BLaER1 treated with 17β-estradiol and CSF1 and Interleukin-3, amounts not matched to agents 10 nM and 100 nM (cell line): ENCODE measurements around the gene PTPRD.

Experiments
- H3K27ac ChIP-seq, 11 experiments: shearing (Covaris generic); formaldehyde crosslinking; 2 replicates each; pipeline ENCODE4 v1.8.1; 2022
- H3K27me3 ChIP-seq, 11 experiments: shearing (Covaris generic); formaldehyde crosslinking; 2 replicates each; pipeline ENCODE4 v1.8.1; 2022
- H3K36me3 ChIP-seq, 11 experiments: shearing (Covaris generic); formaldehyde crosslinking; 2 replicates each; pipeline ENCODE4 v1.8.1; 2022
- H3K4me1 ChIP-seq, 10 experiments: shearing (Covaris generic); formaldehyde crosslinking; 2 replicates each; pipeline ENCODE4 v1.8.1; 2022
- H3K4me2 ChIP-seq, 11 experiments: shearing (Covaris generic); formaldehyde crosslinking; 2 replicates each; pipeline ENCODE4 v1.8.1; 2022
- H3K4me3 ChIP-seq, 10 experiments: shearing (Covaris generic); formaldehyde crosslinking; 2 replicates each; pipeline ENCODE4 v1.8.1; 2022
- H3K9ac ChIP-seq, 11 experiments: shearing (Covaris generic); formaldehyde crosslinking; 2 replicates each; pipeline ENCODE4 v1.8.1; 2022
- H3K9me3 ChIP-seq, 11 experiments: shearing (Covaris generic); formaldehyde crosslinking; replicated peaks in 1 of 11; 2 replicates each; pipeline ENCODE4 v1.8.1; 2022
- H4K20me1 ChIP-seq, 11 experiments: shearing (Covaris generic); formaldehyde crosslinking; 2 replicates each; pipeline ENCODE4 v1.8.1; 2022
- Cebpa-rat ChIP-seq, 11 experiments: shearing (Covaris generic); IDR thresholded peaks; 2 replicates each; pipeline ENCODE4 v1.8.1; 2022

Gene PTPRD

DNA sequence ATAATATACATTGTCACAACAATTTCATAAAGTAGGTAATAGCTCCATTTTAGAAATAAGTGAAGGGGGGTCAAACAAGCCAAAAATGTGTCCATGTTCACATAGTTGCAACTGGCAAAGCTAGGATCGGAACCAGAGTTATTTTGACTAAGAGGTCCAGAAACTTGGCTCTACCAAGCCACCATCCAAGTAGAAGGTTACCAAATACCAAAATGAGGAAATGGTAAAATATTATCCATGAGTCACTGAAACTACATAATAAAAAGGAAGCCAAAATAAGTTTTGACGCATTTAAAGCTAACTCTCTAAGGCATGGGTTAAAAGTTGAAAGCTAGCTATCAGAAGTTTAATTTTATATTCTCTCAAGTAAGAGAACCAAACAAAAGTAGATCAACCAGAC, 1926.3 kb downstream of the PTPRD start:
- Histone ChIP-seq H3K27ac (peak overlapping the region in 1 of 11 experiments; percentile 19; a peak in 1 of 22 replicates), H3K4me2 (peak overlapping the region in 3 of 11 experiments; percentile 3 to 34 (median 20); a peak in 4 of 22 replicates), H3K4me1 (peaks cover 0 to 11% (median 0%) of the 10 kb centered on the region in 10 experiments; a peak in 5 of 20 replicates), H4K20me1 (no peaks in the 10 kb centered on the region), H3K4me3 (no peak overlapping the region), H3K9me3 (peaks cover 17 to 26% (median 22%) of the 10 kb centered on the region in 11 experiments), H3K9ac (no peak overlapping the region), H3K27me3 (no peaks in the 10 kb centered on the region), H3K36me3 (peaks cover 0 to 7% (median 0%) of the 10 kb centered on the region in 11 experiments; a peak in 2 of 22 replicates)
- no peak for TF ChIP-seq Cebpa-rat (IDR thresholded peaks at IDR 0.05)

- Histone ChIP-seq H3K4me3 (no peak overlapping the region), H3K9me3 (peaks cover 17 to 26% (median 22%) of the 10 kb centered on the region in 11 experiments), H3K36me3 (peaks cover 0 to 7% (median 0%) of the 10 kb centered on the region in 11 experiments; a peak in 2 of 22 replicates), H3K27me3 (no peaks in the 10 kb centered on the region), H4K20me1 (no peaks in the 10 kb centered on the region), H3K4me1 (peaks cover 0 to 11% (median 0%) of the 10 kb centered on the region in 10 experiments; a peak in 5 of 20 replicates), H3K9ac (no peak overlapping the region), H3K27ac (no peak overlapping the region), H3K4me2 (no peak overlapping the region)
- no peak for TF ChIP-seq Cebpa-rat (IDR thresholded peaks at IDR 0.05)
Observed at GRCh38 chr9:8685825-8686224, 1927.0 kb downstream of the PTPRD start.

DNA sequence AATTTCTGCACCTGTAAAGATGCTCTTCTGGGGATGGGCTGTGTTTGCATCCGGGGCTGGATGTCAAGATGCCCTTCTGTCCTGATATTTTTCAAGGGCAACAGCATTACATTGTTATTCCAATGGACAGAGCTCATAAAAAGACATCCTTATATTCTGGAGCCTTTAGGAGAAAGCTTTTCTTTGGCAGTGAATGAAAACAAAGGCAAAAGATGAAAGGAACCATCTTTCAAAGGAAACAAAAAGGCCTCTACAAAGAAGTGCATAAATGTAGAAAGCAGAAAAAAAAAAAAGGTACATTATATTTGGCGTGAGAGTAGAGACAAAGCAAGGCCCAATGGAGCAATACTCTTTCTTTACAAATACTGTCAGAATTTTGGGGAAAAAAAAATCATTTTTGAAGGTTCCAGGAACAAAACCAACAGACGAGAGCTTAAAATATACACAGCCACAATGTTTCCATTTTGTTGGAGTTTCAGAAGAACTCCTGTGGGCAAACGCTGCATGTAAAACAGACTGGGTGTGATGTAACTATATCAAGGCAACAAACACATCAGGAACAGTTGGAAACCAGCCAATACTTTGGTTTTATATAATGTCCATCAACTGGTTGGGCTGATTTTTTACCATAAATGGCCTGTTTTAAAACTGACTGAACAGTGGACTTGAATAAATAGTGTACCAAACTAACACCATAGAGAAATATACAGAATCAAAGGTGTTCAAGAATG, 1927.7 kb downstream of the PTPRD start:
- Histone ChIP-seq H3K9ac (no peak overlapping the region), H3K27me3 (no peaks in the 10 kb centered on the region), H3K27ac (no peak overlapping the region), H3K36me3 (peaks cover 0 to 7% (median 0%) of the 10 kb centered on the region in 11 experiments; a peak in 2 of 22 replicates), H3K4me2 (no peak overlapping the region), H3K4me3 (no peak overlapping the region), H4K20me1 (no peaks in the 10 kb centered on the region), H3K4me1 (peaks cover 0 to 11% (median 0%) of the 10 kb centered on the region in 10 experiments; a peak in 5 of 20 replicates), H3K9me3 (peaks cover 17 to 23% (median 20%) of the 10 kb centered on the region in 11 experiments)
- no peak for TF ChIP-seq Cebpa-rat (IDR thresholded peaks at IDR 0.05)

- TF ChIP-seq Cebpa-rat (IDR thresholded peaks at IDR 0.05), result no peak
- Histone ChIP-seq H3K27me3 (no peaks in the 10 kb centered on the region), H3K4me2 (no peak overlapping the region), H3K9ac (no peak overlapping the region), H3K4me1 (peaks cover 0 to 11% (median 0%) of the 10 kb centered on the region in 10 experiments; a peak in 6 of 20 replicates), H3K36me3 (no peaks in the 10 kb centered on the region), H3K9me3 (peaks cover under 1 to 7% (median 6%) of the 10 kb centered on the region in 11 experiments; a peak in 8 of 22 replicates), H4K20me1 (no peaks in the 10 kb centered on the region), H3K27ac (no peak overlapping the region), H3K4me3 (no peak overlapping the region)
Observed at GRCh38 chr9:8683496-8683895, 1929.3 kb downstream of the PTPRD start.

- Histone ChIP-seq H3K9ac (no peak overlapping the region), H4K20me1 (no peaks in the 10 kb centered on the region), H3K27me3 (no peaks in the 10 kb centered on the region), H3K4me1 (no peaks in the 10 kb centered on the region; a peak in 1 of 20 replicates), H3K36me3 (no peaks in the 10 kb centered on the region), H3K4me2 (no peak overlapping the region), H3K9me3 (no peaks in the 10 kb centered on the region), H3K4me3 (no peak overlapping the region), H3K27ac (no peak overlapping the region)
- no peak for TF ChIP-seq Cebpa-rat (IDR thresholded peaks at IDR 0.05)
Observed at GRCh38 chr9:8680658-8681057, 1932.1 kb downstream of the PTPRD start.

DNA sequence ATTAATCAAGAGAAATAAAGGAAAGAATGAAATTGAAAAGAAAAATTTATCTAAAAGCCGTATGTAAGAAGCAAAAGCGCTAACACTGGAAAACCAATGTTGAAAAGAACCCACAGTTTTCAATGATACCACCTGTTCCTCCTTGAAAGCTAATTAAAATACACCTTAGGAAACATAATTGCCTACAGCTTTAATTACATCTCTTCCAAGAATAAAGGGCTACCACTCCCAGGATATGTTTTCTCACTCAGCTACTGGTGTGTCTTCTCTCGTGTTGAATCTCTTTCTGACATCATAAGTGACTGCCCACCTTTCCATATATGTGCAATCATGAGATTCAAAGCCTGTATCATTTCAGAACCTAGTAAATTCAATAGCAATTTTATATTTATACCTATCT, 1932.6 kb downstream of the PTPRD start:
- Histone ChIP-seq H3K27me3 (no peaks in the 10 kb centered on the region), H4K20me1 (no peaks in the 10 kb centered on the region), H3K36me3 (no peaks in the 10 kb centered on the region), H3K4me2 (no peak overlapping the region), H3K9ac (no peak overlapping the region), H3K9me3 (no peaks in the 10 kb centered on the region), H3K4me1 (no peaks in the 10 kb centered on the region; a peak in 1 of 20 replicates), H3K27ac (no peak overlapping the region), H3K4me3 (no peak overlapping the region)
- no peak for TF ChIP-seq Cebpa-rat (IDR thresholded peaks at IDR 0.05)

DNA sequence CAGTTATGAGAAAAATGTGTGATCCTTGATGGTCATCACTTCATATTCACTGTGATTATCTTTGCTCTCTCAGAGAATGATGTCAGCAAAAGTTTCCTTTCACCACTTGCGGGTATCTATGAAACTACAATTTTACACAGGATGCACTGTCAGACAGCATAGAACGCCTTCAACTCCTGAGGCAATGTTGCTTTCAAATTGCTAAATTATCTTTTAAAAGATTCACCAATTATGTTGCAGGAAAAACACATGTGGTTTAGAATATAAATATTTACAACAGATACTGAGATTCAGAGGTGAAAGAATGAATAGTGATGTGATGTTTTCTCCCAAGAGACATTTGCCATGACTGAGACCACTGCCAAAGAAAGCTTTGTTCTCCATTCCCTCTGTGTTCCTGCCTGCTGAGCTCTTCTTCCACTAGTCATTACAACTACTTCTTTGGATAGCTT, 1933.4 kb downstream of the PTPRD start:
- Histone ChIP-seq H3K36me3 (no peaks in the 10 kb centered on the region), H3K27me3 (no peaks in the 10 kb centered on the region), H3K4me1 (no peaks in the 10 kb centered on the region; a peak in 1 of 20 replicates), H3K27ac (no peak overlapping the region), H4K20me1 (no peaks in the 10 kb centered on the region), H3K4me3 (no peak overlapping the region), H3K9ac (no peak overlapping the region), H3K4me2 (no peak overlapping the region), H3K9me3 (no peaks in the 10 kb centered on the region)
- TF ChIP-seq Cebpa-rat (IDR thresholded peaks at IDR 0.05), result no peak

- H3K27me3 ChIP-seq, result no peaks in the 10 kb centered on the region
- H3K4me3 ChIP-seq, result no peak overlapping the region
- H3K36me3 ChIP-seq, result no peaks in the 10 kb centered on the region
- H3K4me2 ChIP-seq, result no peak overlapping the region
- no peaks in the 10 kb centered on the region for H3K9me3 ChIP-seq
- no peak for TF ChIP-seq Cebpa-rat (IDR thresholded peaks at IDR 0.05)
- no peak overlapping the region for H3K27ac ChIP-seq
- no peak overlapping the region for H3K9ac ChIP-seq
- H3K4me1 ChIP-seq, result no peaks in the 10 kb centered on the region; a peak in 1 of 20 replicates
- no peaks in the 10 kb centered on the region for H4K20me1 ChIP-seq
Observed at GRCh38 chr9:8677741-8678140, 1935.1 kb downstream of the PTPRD start.

GRCh38 chr9:8674536-8674935, 1938.3 kb downstream of the PTPRD start:
- Histone ChIP-seq H3K4me3 (no peak overlapping the region), H3K9me3 (no peaks in the 10 kb centered on the region), H3K27me3 (no peaks in the 10 kb centered on the region), H3K9ac (no peak overlapping the region), H3K36me3 (no peaks in the 10 kb centered on the region), H3K27ac (no peak overlapping the region), H4K20me1 (no peaks in the 10 kb centered on the region), H3K4me1 (no peaks in the 10 kb centered on the region; a peak in 1 of 20 replicates), H3K4me2 (no peak overlapping the region)
- no peak for TF ChIP-seq Cebpa-rat (IDR thresholded peaks at IDR 0.05)

DNA sequence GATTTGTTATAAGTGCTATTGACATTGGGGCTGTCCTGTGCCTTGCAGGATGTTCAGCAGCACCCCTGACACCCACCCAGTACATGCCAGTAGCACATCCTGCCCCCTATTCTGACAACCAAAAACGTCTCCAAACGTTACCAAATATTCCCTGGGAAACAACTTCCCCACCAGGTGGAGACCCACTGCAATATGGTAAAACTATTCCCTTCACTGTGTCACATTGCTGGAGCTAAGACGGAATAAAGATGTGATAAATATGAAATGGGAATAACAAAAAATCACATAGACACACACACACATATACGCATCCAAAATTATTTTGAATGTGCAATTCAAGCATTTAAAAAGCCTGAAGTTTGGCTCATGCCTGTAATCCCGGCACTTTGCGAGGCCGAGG, 1939.0 kb downstream of the PTPRD start:
- H3K9me3 ChIP-seq, result no peaks in the 10 kb centered on the region
- H3K4me2 ChIP-seq, result no peak overlapping the region
- H3K4me3 ChIP-seq, result no peak overlapping the region
- TF ChIP-seq Cebpa-rat (IDR thresholded peaks at IDR 0.05), result no peak
- no peaks in the 10 kb centered on the region for H3K36me3 ChIP-seq
- H3K27me3 ChIP-seq, result no peaks in the 10 kb centered on the region
- H3K4me1 ChIP-seq, result no peaks in the 10 kb centered on the region
- H4K20me1 ChIP-seq, result no peaks in the 10 kb centered on the region
- H3K27ac ChIP-seq, result no peak overlapping the region
- no peak overlapping the region for H3K9ac ChIP-seq
